CD1c-positive myeloid dendritic cell (primary cell): ENCODE data around the gene ELOVL3.

Experiments used
- DNase-seq: peaks from one replicate; pipeline ENCODE4 v3.0.0-alpha.2; 2016; ENCODE audit errors: extremely low spot score

The ELOVL3 gene

GRCh38 chr10:102225646-102226541 lies at the start of gene ELOVL3:
ELOVL3 (plus strand) TSS chr10:102226299; CDS start chr10:102226549, 250 bp downstream.
- peak; percentile 93 for DNase-seq

GRCh38 chr10:102184606-102185005 lies 41.5 kb upstream of the ELOVL3 start:
- no peak for DNase-seq

GRCh38 chr10:102185272-102185671 lies 40.8 kb upstream of the ELOVL3 start:
- no peak for DNase-seq

- DNase-seq, result no peak
These were observed 40.1 kb upstream of the ELOVL3 start for GRCh38 chr10:102185811-102186527.

- DNase-seq, result no peak
These were observed 37.7 kb upstream of the ELOVL3 start for GRCh38 chr10:102188298-102188940.

- DNase-seq, result peak; percentile 33
These were observed 36.9 kb upstream of the ELOVL3 start for GRCh38 chr10:102188941-102189898.

GRCh38 chr10:102191956-102192355 lies 34.1 kb upstream of the ELOVL3 start:
- DNase-seq, result no peak

GRCh38 chr10:102195296-102195870 lies 30.7 kb upstream of the ELOVL3 start:
- peak; percentile 6 for DNase-seq

- no peak for DNase-seq
These were observed 29.2 kb upstream of the ELOVL3 start for GRCh38 chr10:102196893-102197292.

GRCh38 chr10:102198027-102198426 lies 28.1 kb upstream of the ELOVL3 start:
- no peak for DNase-seq

- DNase-seq, result peak; percentile 43
These were observed 25.1 kb upstream of the ELOVL3 start for GRCh38 chr10:102200751-102201640.

- no peak for DNase-seq
These were observed 23.7 kb upstream of the ELOVL3 start for GRCh38 chr10:102202386-102202785.

- no peak for DNase-seq
These were observed 17.6 kb upstream of the ELOVL3 start for GRCh38 chr10:102208311-102209035.

GRCh38 chr10:102211615-102212299 lies 14.3 kb upstream of the ELOVL3 start:
- DNase-seq, result no peak

- DNase-seq, result peak; percentile 41
These were observed 12.5 kb upstream of the ELOVL3 start for GRCh38 chr10:102213599-102213998.

- no peak for DNase-seq
These were observed 6.7 kb upstream of the ELOVL3 start for GRCh38 chr10:102219370-102219769.

- DNase-seq, result no peak
These were observed 5.5 kb upstream of the ELOVL3 start for GRCh38 chr10:102220612-102221011.

GRCh38 chr10:102222797-102223196 lies 3.3 kb upstream of the ELOVL3 start:
- no peak for DNase-seq

GRCh38 chr10:102226542-102226870 lies 407 bp downstream of the ELOVL3 start:
- DNase-seq, result no peak
